ENCODE data around the gene ALOX5.

The ALOX5 gene

GRCh38 chr10:45450866-45451265 lies 76.8 kb downstream of the ALOX5 start:
- Histone ChIP-seq H3K27me3 (ENCODE audit: insufficient read depth, poor library complexity, severe bottlenecking) (no peaks in the 10 kb centered on the region), H3K27ac (replicated peaks) (peak overlapping the region; percentile 83), H3K4me3 (replicated peaks; ENCODE audit: insufficient read depth, low read length) (no peak overlapping the region)
- 0 out of 2 replicates have a peak, but pooled peaks have one; percentile 23 for TF ChIP-seq POLR2AphosphoS5 (IDR thresholded peaks at IDR 0.05; ENCODE audit: low read depth)
- no peak for TF ChIP-seq GABPA (IDR thresholded peaks at IDR 0.05; ENCODE audit: low read depth)
- DNase-seq (ENCODE audit: low read depth in 1 of 2, low spot score in 1 of 2) = peak in 1 of 2 experiments; percentile 70

- Histone ChIP-seq H3K27ac (replicated peaks) (peak overlapping the region; percentile 83), H3K4me3 (replicated peaks; ENCODE audit: insufficient read depth, low read length) (no peak overlapping the region), H3K27me3 (ENCODE audit: insufficient read depth, poor library complexity, severe bottlenecking) (no peaks in the 10 kb centered on the region)
- TF ChIP-seq CTCF (IDR thresholded peaks at IDR 0.05; ENCODE audit: insufficient read depth, low read length) = no peak
- no peak for TF ChIP-seq POLR2AphosphoS5 (IDR thresholded peaks at IDR 0.05; ENCODE audit: low read depth)
- TF ChIP-seq REST (IDR thresholded peaks at IDR 0.05; ENCODE audit: insufficient replicate concordance, low read depth) = no peak
- TF ChIP-seq SPI1 (IDR thresholded peaks at IDR 0.05; ENCODE audit: borderline replicate concordance, low read depth) = no peak
- no peak for TF ChIP-seq GABPA (IDR thresholded peaks at IDR 0.05; ENCODE audit: low read depth)
- DNase-seq (ENCODE audit: low read depth in 1 of 2, low spot score in 1 of 2) = no peak
These were observed 77.4 kb downstream of the ALOX5 start for GRCh38 chr10:45451407-45451806.

GRCh38 chr10:45452268-45452667 lies 78.3 kb downstream of the ALOX5 start:
- H3K4me3 ChIP-seq (replicated peaks; ENCODE audit: insufficient read depth, low read length) = no peak overlapping the region
- H3K27ac ChIP-seq (replicated peaks) = peak overlapping the region; percentile 83
- TF ChIP-seq GABPA (IDR thresholded peaks at IDR 0.05; ENCODE audit: low read depth) (no peak), SPI1 (IDR thresholded peaks at IDR 0.05; ENCODE audit: borderline replicate concordance, low read depth) (no peak), REST (IDR thresholded peaks at IDR 0.05; ENCODE audit: insufficient replicate concordance, low read depth) (no peak), CTCF (IDR thresholded peaks at IDR 0.05; ENCODE audit: insufficient read depth, low read length) (no peak), POLR2AphosphoS5 (IDR thresholded peaks at IDR 0.05; ENCODE audit: low read depth) (no peak)
- no peak for DNase-seq (ENCODE audit: low read depth in 1 of 2, low spot score in 1 of 2)
- H3K27me3 ChIP-seq (ENCODE audit: insufficient read depth, poor library complexity, severe bottlenecking) = no peaks in the 10 kb centered on the region

- TF ChIP-seq GABPA (IDR thresholded peaks at IDR 0.05; ENCODE audit: low read depth) = no peak
- no peak for TF ChIP-seq CTCF (IDR thresholded peaks at IDR 0.05; ENCODE audit: insufficient read depth, low read length)
- no peak for TF ChIP-seq REST (IDR thresholded peaks at IDR 0.05; ENCODE audit: insufficient replicate concordance, low read depth)
- TF ChIP-seq SPI1 (IDR thresholded peaks at IDR 0.05; ENCODE audit: borderline replicate concordance, low read depth) = no peak
- no peak for TF ChIP-seq POLR2AphosphoS5 (IDR thresholded peaks at IDR 0.05; ENCODE audit: low read depth)
- DNase-seq (ENCODE audit: low read depth in 1 of 2, low spot score in 1 of 2) = peak in 1 of 2 experiments; percentile 68
- H3K27me3 ChIP-seq (ENCODE audit: insufficient read depth, poor library complexity, severe bottlenecking) = no peaks in the 10 kb centered on the region
- peak overlapping the region; percentile 83 for H3K27ac ChIP-seq (replicated peaks)
- H3K4me3 ChIP-seq (replicated peaks; ENCODE audit: insufficient read depth, low read length) = no peak overlapping the region
These were observed 78.9 kb downstream of the ALOX5 start for GRCh38 chr10:45452743-45453452.
